GM23338 (cell line): ENCODE data around the gene FUT6. TPM values are rescaled to one million over a fixed set of nuclear protein-coding genes. Genes with fewer than 3 reads are reported as not detected.

ENCODE experiments used
- ATAC-seq: fragments of 200-7000 bp; cut with Tn5 transposase; 3 replicates; pipeline ENCODE4 v1.9.1; 2020
- DNase-seq: peaks from one replicate; pipeline ENCODE4 v3.0.0-alpha.2; 2015; ENCODE audit warnings: low spot score
- H2AFZ ChIP-seq: fragments of 200-600 bp; sonication (generic); 2 replicates; pipeline ENCODE4 v1.8.0; 2016; ENCODE audit warnings: antibody characterized with exemption, mild to moderate bottlenecking, moderate library complexity
- H3F3A ChIP-seq: fragments of 200-600 bp; sonication (generic); replicated peaks from 2 replicates; pipeline ENCODE4 v1.8.0; 2017; ENCODE audit warnings: antibody characterized with exemption, mixed run types, low read depth
- H3K27ac ChIP-seq: fragments of 200-600 bp; sonication (generic); 2 replicates; pipeline ENCODE4 v1.6.1; 2016; ENCODE audit warnings: low read depth
- H3K27me3 ChIP-seq: fragments of 200-600 bp; sonication (generic); 2 replicates; pipeline ENCODE4 v1.8.0; 2016; ENCODE audit warnings: mild to moderate bottlenecking, mixed run types, moderate library complexity; ENCODE audit not compliant: insufficient read depth
- H3K36me3 ChIP-seq: fragments of 200-600 bp; sonication (generic); 2 replicates; pipeline ENCODE4 v1.8.0; 2016; ENCODE audit warnings: mild to moderate bottlenecking; ENCODE audit not compliant: insufficient read depth
- H3K4me1 ChIP-seq: fragments of 200-600 bp; sonication (generic); 2 replicates; pipeline ENCODE4 v1.8.0; 2016; ENCODE audit warnings: mild to moderate bottlenecking, moderate library complexity; ENCODE audit not compliant: insufficient read depth
- H3K4me2 ChIP-seq: fragments of 200-600 bp; sonication (generic); 2 replicates; pipeline ENCODE4 v1.7.1; 2017; ENCODE audit warnings: mixed run types
- H3K4me3 ChIP-seq: fragments of 200-600 bp; sonication (generic); 2 replicates; pipeline ENCODE4 v1.6.1; 2016; ENCODE audit warnings: mixed run types
- H3K79me2 ChIP-seq: fragments of 200-600 bp; sonication (generic); replicated peaks from 2 replicates; pipeline ENCODE4 v1.8.0; 2017; ENCODE audit warnings: mild to moderate bottlenecking; ENCODE audit not compliant: insufficient read depth
- H3K9me2 ChIP-seq: fragments of 200-600 bp; sonication (generic); 2 replicates; pipeline ENCODE4 v1.8.0; 2017; ENCODE audit not compliant: insufficient read depth
- H4K20me1 ChIP-seq: fragments of 200-600 bp; sonication (generic); replicated peaks from 2 replicates; pipeline ENCODE4 v1.8.0; 2017; ENCODE audit warnings: mild to moderate bottlenecking; ENCODE audit not compliant: insufficient read depth
- H3K27ac Mint-ChIP-seq: 2 replicates; pipeline ENCODE4 v1.8.0; 2020; ENCODE audit warnings: inconsistent platforms, mild to moderate bottlenecking, moderate library complexity, mixed read lengths
- H3K27me3 Mint-ChIP-seq: 3 replicates; pipeline ENCODE4 v1.8.0; 2022; ENCODE audit warnings: low read depth, mild to moderate bottlenecking, moderate library complexity, mixed read lengths, inconsistent platforms; ENCODE audit not compliant: insufficient read depth, poor library complexity
- H3K36me3 Mint-ChIP-seq: 3 replicates; pipeline ENCODE4 v1.8.0; 2021; ENCODE audit warnings: low read depth, mild to moderate bottlenecking, inconsistent platforms, moderate library complexity, mixed read lengths
- H3K4me1 Mint-ChIP-seq: 3 replicates; pipeline ENCODE4 v1.8.0; 2020; ENCODE audit warnings: mild to moderate bottlenecking, inconsistent platforms, mixed read lengths
- H3K4me3 Mint-ChIP-seq: 3 replicates; pipeline ENCODE4 v1.8.0; 2021; ENCODE audit warnings: moderate library complexity, mild to moderate bottlenecking, inconsistent platforms, mixed read lengths
- H3K9me3 Mint-ChIP-seq: 3 replicates; pipeline ENCODE4 v1.8.0; 2020; ENCODE audit warnings: moderate library complexity, mild to moderate bottlenecking, inconsistent platforms, mixed read lengths
- CREB1 ChIP-seq: fragments of 250-450 bp; sonication (Bioruptor Pico); IDR thresholded peaks from 2 replicates; pipeline ENCODE4 v1.5.0; 2020; ENCODE audit warnings: low read depth, mild to moderate bottlenecking, moderate library complexity
- EZH2 ChIP-seq: fragments of 200-600 bp; sonication (generic); IDR thresholded peaks from one replicate; pipeline ENCODE4 v1.8.0; 2017; ENCODE audit warnings: antibody characterized with exemption, mild to moderate bottlenecking, low read depth; ENCODE audit not compliant: unreplicated experiment
- JUNB ChIP-seq: IDR thresholded peaks from one replicate; pipeline ENCODE4 v1.6.1; 2016; ENCODE audit warnings: antibody characterized with exemption; ENCODE audit not compliant: unreplicated experiment
- POLR2AphosphoS5 ChIP-seq: IDR thresholded peaks from 2 replicates; pipeline ENCODE4 v1.6.1; 2016; ENCODE audit warnings: antibody characterized with exemption, low read depth
- STAT1 ChIP-seq: IDR thresholded peaks from one replicate; pipeline ENCODE4 v1.6.1; 2016; ENCODE audit warnings: antibody characterized with exemption; ENCODE audit not compliant: unreplicated experiment
- ZNF114 ChIP-seq: fragments of 250-450 bp; sonication (Bioruptor Pico); IDR thresholded peaks from 2 replicates; pipeline ENCODE4 v1.5.0; 2020; ENCODE audit warnings: mild to moderate bottlenecking, moderate library complexity
- ZNF462 ChIP-seq: fragments of 250-450 bp; sonication (Bioruptor Pico); IDR thresholded peaks from 2 replicates; pipeline ENCODE4 v1.5.0; 2020; ENCODE audit warnings: mild to moderate bottlenecking, moderate library complexity
- polyA plus RNA-seq: library from polyadenylated mRNA; unstranded; fragments of >200 nt; fragmentation: Nextera tagmentation; extraction: Ambion mirVana; gene quantifications from 2 replicates; pipeline ENCODE4 v1.2.1, GENCODE V29; 2016
- total RNA-seq: library from RNA; depleted of rRNA; stranded (reverse); fragments of >200 nt; shearing (Covaris generic); gene quantifications from 2 replicates; pipeline ENCODE4 v1.2.3, GENCODE V29; 2014

The FUT6 gene
- total and polyA plus RNA-seq, 2 experiments from 2014 or later, result not detected

- Histone ChIP-seq H3K4me3 (peak overlapping the region; percentile 36; the same call in 1 of the 2 replicates), H2AFZ (no peak overlapping the region), H3K27me3 (peaks cover 15% of the 10 kb centered on the region), H3K4me1 (peaks cover 6% of the 10 kb centered on the region; the same call in 1 of the 2 replicates), H3K9me2 (peaks cover 5% of the 10 kb centered on the region; the same call in 1 of the 2 replicates), H3F3A (no peaks in the 10 kb centered on the region), H3K27ac (no peak overlapping the region), H4K20me1 (no peaks in the 10 kb centered on the region; the same call in 1 of the 2 replicates), H3K4me2 (peak overlapping the region; percentile 68), H3K36me3 (no peaks in the 10 kb centered on the region), H3K79me2 (no peaks in the 10 kb centered on the region)
- Mint-ChIP-seq H3K36me3 (peaks cover 2% of the 10 kb centered on the region; the same call in 2 of the 3 replicates), H3K4me3 (peak overlapping the region; percentile 54; the same call in 2 of the 3 replicates), H3K27ac (no peak overlapping the region), H3K27me3 (peaks cover 49% of the 10 kb centered on the region), H3K9me3 (peaks cover 3% of the 10 kb centered on the region; the same call in 2 of the 3 replicates), H3K4me1 (peaks cover 21% of the 10 kb centered on the region)
- TF ChIP-seq JUNB (no peak), STAT1 (no peak), CREB1 (CRISPR knock-in tag) (no peak), POLR2AphosphoS5 (no peak), EZH2 (no peak), ZNF114 (CRISPR knock-in tag) (no peak), ZNF462 (CRISPR knock-in tag) (no peak)
- ATAC-seq (peak; percentile 6), DNase-seq (peak; percentile 97)
Measured at GRCh38 chr19:5801796-5802619, 37.5 kb downstream of the FUT6 start.
